Measurements from ENCODE around the gene ELMOD1.

- TF ChIP-seq POLR2AphosphoS5 (IDR thresholded peaks at IDR 0.05; ENCODE audit: low read length), result no peak
- TF ChIP-seq CTCF (IDR thresholded peaks at IDR 0.05 in 2 of 3, conservative IDR thresholded peaks at IDR 0.05 in 1 of 3; ENCODE audit: control insufficient read depth in 2 of 3, extremely low read depth in 1 of 3, insufficient read depth in 1 of 3, low read depth in 3 of 3, low read length in 3 of 3), result no peak
- no peak for TF ChIP-seq EZH2 (IDR thresholded peaks at IDR 0.05; ENCODE audit: borderline replicate concordance, control insufficient read depth, low read depth, low read length)
- no peak for TF ChIP-seq CEBPB (IDR thresholded peaks at IDR 0.05; ENCODE audit: borderline replicate concordance in 1 of 2, low read depth in 2 of 2, low read length in 2 of 2)
- TF ChIP-seq SP1 (IDR thresholded peaks at IDR 0.05; ENCODE audit: low read depth, low read length), result no peak
Measured at GRCh38 chr11:107651672-107652071, 60.7 kb downstream of the ELMOD1 start.

Data from GM12878 (cell line).